Measurements from ENCODE around the gene ZEB1. TPM values are rescaled to one million over a fixed set of nuclear protein-coding genes. Genes with fewer than 3 reads are reported as not detected.
"Not testable (repeated sequence)": the region's sequence is repeated elsewhere in the genome, so short reads cannot be mapped to it uniquely, and the experiment has no call there.

ZEB1 gene
- total RNA-seq, 2 donors from 2014 or later: 0.84 TPM

DNA sequence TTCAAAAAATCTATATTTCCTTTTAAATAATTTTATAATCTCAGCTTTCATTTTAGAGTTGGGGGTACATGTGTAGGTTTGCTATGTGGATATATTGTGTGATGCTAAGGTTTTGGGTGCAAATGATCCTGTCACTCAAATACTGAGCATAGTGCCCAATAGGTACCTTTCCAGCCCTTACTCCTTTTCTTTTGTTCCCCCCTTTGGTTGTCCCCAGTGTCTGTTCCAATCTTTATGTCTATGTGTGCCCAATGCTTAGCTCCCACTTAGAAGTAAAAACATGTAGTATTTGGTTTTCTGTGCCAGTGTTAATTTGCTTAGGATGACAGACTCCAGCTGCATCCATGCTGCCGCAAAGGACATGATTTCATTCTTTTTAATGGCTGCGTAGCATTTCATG is 103.6 kb downstream of the ZEB1 start:
- H3K27ac Mint-ChIP-seq: no peak overlapping the region
- DNase-seq: no peak
- no peak overlapping the region for H3K4me3 Mint-ChIP-seq
- H3K9me3 Mint-ChIP-seq: no peaks in the 10 kb centered on the region
- Histone ChIP-seq H3K27ac (ENCODE audit: low read depth, low read length) (no peak overlapping the region), H3K9me3 (ENCODE audit: control insufficient read depth, low read length) (no peaks in the 10 kb centered on the region), H3K4me1 (ENCODE audit: control insufficient read depth, insufficient read depth, low read length) (no peaks in the 10 kb centered on the region), H3K27me3 (ENCODE audit: control insufficient read depth, insufficient read depth, low read length, poor library complexity, severe bottlenecking) (no peaks in the 10 kb centered on the region), H3K9ac (ENCODE audit: extremely low read depth, low read length, poor library complexity, severe bottlenecking) (no peak overlapping the region), H3K4me3 (ENCODE audit: low read length) (no peak overlapping the region), H3K36me3 (ENCODE audit: control insufficient read depth, insufficient read depth, low read length) (no peaks in the 10 kb centered on the region)
- no peak for TF ChIP-seq CTCF (conservative IDR thresholded peaks at IDR 0.05)
- no peaks in the 10 kb centered on the region for H3K36me3 Mint-ChIP-seq (ENCODE audit: low read depth)
- no peaks in the 10 kb centered on the region for H3K4me1 Mint-ChIP-seq
- WGBS, 2 experiments (ENCODE audit: insufficient coverage in 1 of 2, insufficient read length in 1 of 2): 89% methylated on average over 1 of the region's 2 CpGs; no CpG with 5 or more reads in 1 of the 2 experiments
- H3K27me3 Mint-ChIP-seq (ENCODE audit: insufficient read depth): no peaks in the 10 kb centered on the region

GRCh38 chr10:31424473-31424872 is 105.5 kb downstream of the ZEB1 start:
- no peaks in the 10 kb centered on the region for H3K27me3 Mint-ChIP-seq (ENCODE audit: insufficient read depth)
- no peaks in the 10 kb centered on the region for H3K36me3 Mint-ChIP-seq (ENCODE audit: low read depth)
- Histone ChIP-seq H3K9me3 (ENCODE audit: control insufficient read depth, low read length) (no peaks in the 10 kb centered on the region), H3K4me3 (ENCODE audit: low read length) (no peak overlapping the region), H3K27me3 (ENCODE audit: control insufficient read depth, insufficient read depth, low read length, poor library complexity, severe bottlenecking) (no peaks in the 10 kb centered on the region), H3K9ac (ENCODE audit: extremely low read depth, low read length, poor library complexity, severe bottlenecking) (no peak overlapping the region), H3K27ac (ENCODE audit: low read depth, low read length) (no peak overlapping the region), H3K36me3 (ENCODE audit: control insufficient read depth, insufficient read depth, low read length) (no peaks in the 10 kb centered on the region), H3K4me1 (ENCODE audit: control insufficient read depth, insufficient read depth, low read length) (no peaks in the 10 kb centered on the region)
- no peak for TF ChIP-seq CTCF (conservative IDR thresholded peaks at IDR 0.05)
- H3K27ac Mint-ChIP-seq: no peak overlapping the region
- no peak overlapping the region for H3K4me3 Mint-ChIP-seq
- WGBS, 2 experiments (ENCODE audit: insufficient coverage in 1 of 2, insufficient read length in 1 of 2): 100% methylated on average over 1 of the region's 1 CpG; no CpG with 5 or more reads in 1 of the 2 experiments
- H3K9me3 Mint-ChIP-seq: peaks cover 2% of the 10 kb centered on the region
- H3K4me1 Mint-ChIP-seq: no peaks in the 10 kb centered on the region
- no peak for DNase-seq

DNA sequence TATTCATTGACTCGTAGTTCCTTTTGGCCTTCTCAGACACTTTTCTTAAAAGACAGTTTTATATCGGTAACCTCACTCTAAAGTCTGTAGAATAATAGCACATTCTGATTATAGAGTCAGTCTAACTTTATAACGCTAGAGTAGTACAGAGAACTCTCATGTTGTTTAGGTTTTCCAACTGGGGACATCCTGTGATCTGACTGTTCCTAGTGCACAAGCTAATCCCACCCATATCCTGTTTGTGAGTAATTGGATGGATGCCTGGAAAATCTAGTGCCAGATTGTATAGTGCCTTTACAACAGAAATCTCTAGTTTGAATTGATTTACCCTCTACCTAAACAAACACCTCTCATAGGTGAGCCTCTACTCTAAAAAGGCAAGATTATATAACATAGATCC is 107.4 kb downstream of the ZEB1 start:
- Mint-ChIP-seq H3K4me1 (no peaks in the 10 kb centered on the region), H3K27me3 (ENCODE audit: insufficient read depth) (no peaks in the 10 kb centered on the region), H3K36me3 (ENCODE audit: low read depth) (no peaks in the 10 kb centered on the region), H3K4me3 (no peak overlapping the region), H3K27ac (no peak overlapping the region), H3K9me3 (peaks cover 2% of the 10 kb centered on the region)
- TF ChIP-seq CTCF (conservative IDR thresholded peaks at IDR 0.05): no peak
- no peak overlapping the region for H3K27ac ChIP-seq (ENCODE audit: low read depth, low read length)
- H3K36me3 ChIP-seq (ENCODE audit: control insufficient read depth, insufficient read depth, low read length): no peaks in the 10 kb centered on the region
- no peaks in the 10 kb centered on the region for H3K27me3 ChIP-seq (ENCODE audit: control insufficient read depth, insufficient read depth, low read length, poor library complexity, severe bottlenecking)
- no peak for DNase-seq
- H3K9ac ChIP-seq (ENCODE audit: extremely low read depth, low read length, poor library complexity, severe bottlenecking): no peak overlapping the region
- no peaks in the 10 kb centered on the region for H3K4me1 ChIP-seq (ENCODE audit: control insufficient read depth, insufficient read depth, low read length)
- no peak overlapping the region for H3K4me3 ChIP-seq (ENCODE audit: low read length)
- no peaks in the 10 kb centered on the region for H3K9me3 ChIP-seq (ENCODE audit: control insufficient read depth, low read length)
- WGBS, 2 experiments (ENCODE audit: insufficient coverage in 1 of 2, insufficient read length in 1 of 2): 88 to 89% methylated on average over 2 to 3 of the region's 3 CpGs

DNA sequence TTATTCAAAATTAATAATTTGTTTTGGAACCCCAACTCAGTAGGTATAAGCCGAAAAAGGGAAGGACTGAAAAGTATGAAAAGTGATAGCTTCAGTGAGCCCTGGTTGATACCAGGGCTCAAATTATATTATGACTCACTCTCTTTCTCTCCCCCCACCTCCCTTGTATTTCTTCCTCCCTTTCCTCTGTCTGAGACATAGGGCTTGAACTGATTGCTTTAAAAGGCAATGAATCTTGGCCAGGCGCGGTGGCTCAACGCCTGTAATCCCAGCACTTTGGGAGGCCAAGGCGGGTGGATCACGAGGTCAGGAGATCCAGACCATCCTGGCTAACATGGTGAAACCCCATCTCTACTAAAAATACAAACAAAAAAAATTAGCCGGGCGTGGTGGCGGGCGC is 108.3 kb downstream of the ZEB1 start:
- 80 to 98% methylated on average over 2 to 10 of the region's 10 CpGs for WGBS, 2 experiments (ENCODE audit: insufficient coverage in 1 of 2, insufficient read length in 1 of 2)
- not testable (repeated sequence) for H3K36me3 Mint-ChIP-seq (ENCODE audit: low read depth); H3K36me3 ChIP-seq (ENCODE audit: control insufficient read depth, insufficient read depth, low read length); H3K4me3 ChIP-seq (ENCODE audit: low read length); H3K27me3 Mint-ChIP-seq (ENCODE audit: insufficient read depth); H3K4me3 Mint-ChIP-seq; H3K9me3 Mint-ChIP-seq; H3K4me1 ChIP-seq (ENCODE audit: control insufficient read depth, insufficient read depth, low read length); H3K9ac ChIP-seq (ENCODE audit: extremely low read depth, low read length, poor library complexity, severe bottlenecking); H3K27ac ChIP-seq (ENCODE audit: low read depth, low read length); H3K9me3 ChIP-seq (ENCODE audit: control insufficient read depth, low read length); H3K27me3 ChIP-seq (ENCODE audit: control insufficient read depth, insufficient read depth, low read length, poor library complexity, severe bottlenecking); H3K27ac Mint-ChIP-seq; H3K4me1 Mint-ChIP-seq; DNase-seq

DNA sequence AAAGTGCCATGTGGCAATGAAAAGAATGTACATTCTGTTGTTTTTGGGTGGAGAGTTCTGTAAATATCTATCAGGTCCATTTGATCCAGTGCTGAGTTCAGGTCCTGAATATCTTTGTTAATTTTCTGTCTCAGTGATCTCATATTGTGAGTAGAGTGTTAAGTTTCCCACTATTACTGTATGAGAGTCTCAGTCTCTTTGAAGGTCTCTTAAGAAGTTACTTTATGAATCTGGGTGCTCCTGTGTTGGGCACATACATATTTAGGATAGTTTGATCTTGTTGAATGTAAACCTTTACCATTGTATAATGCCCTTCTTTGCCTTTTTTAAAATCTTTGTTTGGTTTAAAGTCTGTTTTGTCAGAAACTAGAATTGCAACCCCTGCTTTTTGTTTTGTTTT is 109.5 kb downstream of the ZEB1 start:
- H3K27ac ChIP-seq (ENCODE audit: low read depth, low read length); H3K9me3 Mint-ChIP-seq; DNase-seq; H3K9me3 ChIP-seq (ENCODE audit: control insufficient read depth, low read length); H3K4me3 Mint-ChIP-seq; H3K9ac ChIP-seq (ENCODE audit: extremely low read depth, low read length, poor library complexity, severe bottlenecking); H3K27me3 Mint-ChIP-seq (ENCODE audit: insufficient read depth); H3K4me3 ChIP-seq (ENCODE audit: low read length); H3K4me1 Mint-ChIP-seq; H3K36me3 ChIP-seq (ENCODE audit: control insufficient read depth, insufficient read depth, low read length); H3K27me3 ChIP-seq (ENCODE audit: control insufficient read depth, insufficient read depth, low read length, poor library complexity, severe bottlenecking); H3K36me3 Mint-ChIP-seq (ENCODE audit: low read depth); H3K4me1 ChIP-seq (ENCODE audit: control insufficient read depth, insufficient read depth, low read length); H3K27ac Mint-ChIP-seq: not testable (repeated sequence)

All from endodermal cell (in vitro differentiated cells).